CD4-positive, CD25-positive, alpha-beta regulatory T cell (primary cell): ENCODE data around the gene ANKRD1. TPM values are rescaled to one million over a fixed set of nuclear protein-coding genes. Genes with fewer than 3 reads are reported as not detected.
A peak's percentile ranks its signal among the peaks of the same experiment; 100 is the strongest.

Source experiments
- ATAC-seq, 2 donors: fragments of 150-1000 bp; cut with Tn5 transposase; one replicate each; pipeline ENCODE4 v1.10.0; 2021; ENCODE audit warnings: low read depth in 2 of 2, moderate number of reproducible peaks in 2 of 2, moderate library complexity in 1 of 2
- DNase-seq, 3 donors: peaks; one replicate each; pipeline versions ENCODE4 v3.0.0 to v3.0.0-alpha.2; 2012 to 2022; ENCODE audit warnings: mixed read lengths in 1 of 3
- H3K27ac ChIP-seq: one replicate; pipeline ENCODE4 v1.7.0; 2013; ENCODE audit warnings: mild to moderate bottlenecking, low read length; ENCODE audit not compliant: insufficient read depth, poor library complexity, severe bottlenecking
- H3K27me3 ChIP-seq: one replicate; pipeline ENCODE4 v1.7.0; 2013; ENCODE audit warnings: low read length; ENCODE audit not compliant: control insufficient read depth, insufficient read depth
- H3K36me3 ChIP-seq: one replicate; pipeline ENCODE4 v1.7.0; 2013; ENCODE audit warnings: mild to moderate bottlenecking, low read length, moderate library complexity; ENCODE audit not compliant: control insufficient read depth, insufficient read depth
- H3K4me1 ChIP-seq: 2 replicates; pipeline ENCODE4 v1.7.0; 2013; ENCODE audit warnings: mild to moderate bottlenecking, low read length; ENCODE audit not compliant: insufficient read depth, control insufficient read depth, poor library complexity, severe bottlenecking
- H3K4me3 ChIP-seq: one replicate; pipeline ENCODE4 v1.7.0; 2013; ENCODE audit warnings: low read depth, mild to moderate bottlenecking, low read length, moderate library complexity
- H3K9me3 ChIP-seq, 2 experiments: 1 replicate in 1 of 2; 2 replicates in 1 of 2; pipeline ENCODE4 v1.7.0; 2013; ENCODE audit warnings: low read length in 2 of 2, mild to moderate bottlenecking in 1 of 2, moderate library complexity in 1 of 2; ENCODE audit not compliant: control insufficient read depth in 2 of 2
- H3K27ac Mint-ChIP-seq, 3 donors: one replicate each; pipeline ENCODE4 v1.8.0; 2020 to 2022; ENCODE audit warnings: mild to moderate bottlenecking in 3 of 3, mixed read lengths in 3 of 3, moderate library complexity in 2 of 3
- H3K27me3 Mint-ChIP-seq: one replicate; pipeline ENCODE4 v1.8.0; 2022; ENCODE audit warnings: mild to moderate bottlenecking, mixed read lengths
- H3K36me3 Mint-ChIP-seq: one replicate; pipeline ENCODE4 v1.8.0; 2020; ENCODE audit warnings: mixed read lengths
- H3K4me1 Mint-ChIP-seq, 4 donors: one replicate each; pipeline ENCODE4 v1.8.0; 2020 to 2022; ENCODE audit warnings: mixed read lengths in 4 of 4, mild to moderate bottlenecking in 1 of 4
- H3K4me3 Mint-ChIP-seq, 4 donors: one replicate each; pipeline ENCODE4 v1.8.0; 2020 to 2022; ENCODE audit warnings: mild to moderate bottlenecking in 4 of 4, mixed read lengths in 4 of 4, moderate library complexity in 3 of 4
- H3K9me3 Mint-ChIP-seq, 7 donors: one replicate each; pipeline ENCODE4 v1.8.0; 2020 to 2022; ENCODE audit warnings: mixed read lengths in 7 of 7, mild to moderate bottlenecking in 3 of 7, moderate library complexity in 2 of 7
- polyA plus RNA-seq, 4 donors: library from polyadenylated mRNA; unstranded; fragments of 300-500 nt; fragmentation: Illumina TruSeq; gene quantifications; one replicate each; pipeline ENCODE4 v1.2.3, GENCODE V29; 2021
- total RNA-seq: library from RNA; stranded (reverse); gene quantifications from one replicate; pipeline ENCODE4 v1.2.3, GENCODE V29; 2022

The ANKRD1 gene
- total RNA-seq (not detected), polyA plus RNA-seq (not detected)

- Mint-ChIP-seq H3K4me3 (no peak within 1 kb of the TSS), H3K27ac (no peak within 1 kb of the TSS), H3K9me3 (no peaks in the 10 kb centered on the region), H3K27me3 (peaks cover 15% of the 10 kb centered on the region), H3K36me3 (no peaks in the 10 kb centered on the region), H3K4me1 (no peaks in the 10 kb centered on the region)
- no peaks in the 10 kb centered on the region for H3K4me1 ChIP-seq
- H3K4me3 ChIP-seq: no peak within 1 kb of the TSS
- ATAC-seq (no peak), DNase-seq (no peak)
- no peaks in the 10 kb centered on the region for H3K36me3 ChIP-seq
- no peak within 1 kb of the TSS for H3K27ac ChIP-seq
- H3K9me3 ChIP-seq: no peaks in the 10 kb centered on the region
- peaks cover 3% of the 10 kb centered on the region for H3K27me3 ChIP-seq
Measured at GRCh38 chr10:90920986-90921666, at the start of gene ANKRD1. Gene ANKRD1, minus strand, starts transcription at chr10:90921087. Its CDS starts 60 bp downstream, at chr10:90921027.

- Mint-ChIP-seq H3K27me3 (peaks cover 10% of the 10 kb centered on the region), H3K4me1 (no peaks in the 10 kb centered on the region), H3K36me3 (no peaks in the 10 kb centered on the region), H3K9me3 (no peaks in the 10 kb centered on the region), H3K4me3 (no peak overlapping the region), H3K27ac (no peak overlapping the region)
- no peak overlapping the region for H3K4me3 ChIP-seq
- no peaks in the 10 kb centered on the region for H3K27me3 ChIP-seq
- no peaks in the 10 kb centered on the region for H3K36me3 ChIP-seq
- ATAC-seq (no peak), DNase-seq (peak in 1 of 3 donors; percentile 7)
- no peaks in the 10 kb centered on the region for H3K9me3 ChIP-seq
- no peaks in the 10 kb centered on the region for H3K4me1 ChIP-seq
- H3K27ac ChIP-seq: no peak overlapping the region
Measured at GRCh38 chr10:90969947-90970673, 49.2 kb upstream of the ANKRD1 start.

GRCh38 chr10:90969121-90969534 is 48.2 kb upstream of the ANKRD1 start:
- H3K9me3 Mint-ChIP-seq: no peaks in the 10 kb centered on the region
- no peaks in the 10 kb centered on the region for H3K27me3 ChIP-seq
- no peaks in the 10 kb centered on the region for H3K4me1 ChIP-seq
- ATAC-seq: no peak
- no peaks in the 10 kb centered on the region for H3K36me3 ChIP-seq
- no peak overlapping the region for H3K27ac ChIP-seq
- H3K4me3 ChIP-seq: no peak overlapping the region
- peaks cover 10% of the 10 kb centered on the region for H3K27me3 Mint-ChIP-seq
- no peaks in the 10 kb centered on the region for H3K4me1 Mint-ChIP-seq
- H3K9me3 ChIP-seq: no peaks in the 10 kb centered on the region
- H3K36me3 Mint-ChIP-seq: no peaks in the 10 kb centered on the region
- H3K4me3 Mint-ChIP-seq: no peak overlapping the region
- no peak overlapping the region for H3K27ac Mint-ChIP-seq
- DNase-seq: no peak

- Mint-ChIP-seq H3K36me3 (no peaks in the 10 kb centered on the region), H3K27ac (no peak overlapping the region), H3K9me3 (no peaks in the 10 kb centered on the region), H3K4me3 (no peak overlapping the region), H3K27me3 (peaks cover 10% of the 10 kb centered on the region), H3K4me1 (no peaks in the 10 kb centered on the region)
- Histone ChIP-seq H3K4me1 (no peaks in the 10 kb centered on the region), H3K4me3 (no peak overlapping the region), H3K27ac (no peak overlapping the region), H3K36me3 (no peaks in the 10 kb centered on the region), H3K27me3 (no peaks in the 10 kb centered on the region), H3K9me3 (no peaks in the 10 kb centered on the region)
- no peak for ATAC-seq
- DNase-seq: no peak
Measured at GRCh38 chr10:90968328-90969081, 47.6 kb upstream of the ANKRD1 start.

DNA sequence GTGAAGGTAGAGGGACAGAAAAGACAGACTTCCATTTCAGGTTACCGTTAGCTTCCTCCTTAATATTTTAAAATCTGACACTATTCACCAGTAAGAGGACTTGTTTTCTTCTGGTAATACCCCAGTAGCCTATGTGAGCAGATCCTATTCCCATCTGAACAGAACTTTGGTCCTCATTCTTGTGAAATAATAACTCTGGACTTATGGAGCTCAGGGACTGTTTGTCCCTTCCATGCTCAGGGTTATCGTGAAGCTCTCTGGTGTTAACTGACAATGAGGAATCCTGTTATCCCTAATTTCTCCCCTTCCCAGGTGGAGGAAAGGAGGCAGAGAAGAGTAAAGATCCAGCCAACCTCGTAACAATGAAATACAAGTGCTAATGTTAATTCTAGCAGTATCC is 47.0 kb upstream of the ANKRD1 start:
- no peaks in the 10 kb centered on the region for H3K36me3 Mint-ChIP-seq
- no peak for ATAC-seq

GRCh38 chr10:90966146-90966545 is 45.3 kb upstream of the ANKRD1 start:
- Histone ChIP-seq H3K27me3 (no peaks in the 10 kb centered on the region), H3K36me3 (no peaks in the 10 kb centered on the region), H3K27ac (no peak overlapping the region), H3K4me1 (no peaks in the 10 kb centered on the region), H3K9me3 (no peaks in the 10 kb centered on the region), H3K4me3 (no peak overlapping the region)
- no peak overlapping the region for H3K27ac Mint-ChIP-seq
- H3K4me3 Mint-ChIP-seq: no peak overlapping the region
- DNase-seq: no peak
- no peaks in the 10 kb centered on the region for H3K36me3 Mint-ChIP-seq
- no peaks in the 10 kb centered on the region for H3K9me3 Mint-ChIP-seq
- H3K27me3 Mint-ChIP-seq: peaks cover 10% of the 10 kb centered on the region
- no peaks in the 10 kb centered on the region for H3K4me1 Mint-ChIP-seq
- no peak for ATAC-seq

More for the DNA sequence above, 47.0 kb upstream of the ANKRD1 start:
- Histone ChIP-seq H3K4me3 (no peak overlapping the region), H3K27me3 (no peaks in the 10 kb centered on the region), H3K36me3 (no peaks in the 10 kb centered on the region), H3K4me1 (no peaks in the 10 kb centered on the region), H3K27ac (no peak overlapping the region), H3K9me3 (no peaks in the 10 kb centered on the region)
- Mint-ChIP-seq H3K27ac (no peak overlapping the region), H3K27me3 (peaks cover 10% of the 10 kb centered on the region), H3K4me1 (no peaks in the 10 kb centered on the region), H3K4me3 (no peak overlapping the region), H3K9me3 (no peaks in the 10 kb centered on the region)
- no peak for DNase-seq

DNA sequence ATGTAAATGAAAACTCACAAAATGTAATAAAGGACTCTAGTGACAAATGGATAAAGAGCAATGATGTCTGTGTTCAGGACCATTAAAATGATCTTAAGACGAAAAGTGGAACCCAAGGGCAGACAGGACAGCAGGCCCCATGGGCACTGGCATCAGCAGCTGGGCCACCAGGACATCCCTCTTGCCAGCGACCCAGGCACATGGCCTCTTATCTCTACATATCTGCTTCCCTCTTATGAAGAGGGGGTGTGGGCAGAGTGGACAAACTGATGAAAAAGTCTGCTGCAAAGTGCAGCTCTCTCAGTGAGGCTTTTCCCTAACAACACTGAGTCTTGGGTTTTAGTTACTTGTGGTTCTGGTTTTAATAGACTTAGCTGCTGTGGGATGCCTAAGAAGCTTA is 44.8 kb upstream of the ANKRD1 start:
- H3K4me3 Mint-ChIP-seq: no peak overlapping the region
- peaks cover 10% of the 10 kb centered on the region for H3K27me3 Mint-ChIP-seq
- H3K36me3 ChIP-seq: no peaks in the 10 kb centered on the region
- H3K27ac Mint-ChIP-seq: no peak overlapping the region
- no peak for DNase-seq
- H3K27me3 ChIP-seq: no peaks in the 10 kb centered on the region
- no peak overlapping the region for H3K27ac ChIP-seq
- no peaks in the 10 kb centered on the region for H3K36me3 Mint-ChIP-seq
- no peaks in the 10 kb centered on the region for H3K4me1 Mint-ChIP-seq
- no peaks in the 10 kb centered on the region for H3K9me3 ChIP-seq
- H3K4me3 ChIP-seq: no peak overlapping the region
- H3K4me1 ChIP-seq: no peaks in the 10 kb centered on the region
- no peaks in the 10 kb centered on the region for H3K9me3 Mint-ChIP-seq
- no peak for ATAC-seq
